ENCODE results near the gene HOXC6.

The HOXC6 gene

DNA sequence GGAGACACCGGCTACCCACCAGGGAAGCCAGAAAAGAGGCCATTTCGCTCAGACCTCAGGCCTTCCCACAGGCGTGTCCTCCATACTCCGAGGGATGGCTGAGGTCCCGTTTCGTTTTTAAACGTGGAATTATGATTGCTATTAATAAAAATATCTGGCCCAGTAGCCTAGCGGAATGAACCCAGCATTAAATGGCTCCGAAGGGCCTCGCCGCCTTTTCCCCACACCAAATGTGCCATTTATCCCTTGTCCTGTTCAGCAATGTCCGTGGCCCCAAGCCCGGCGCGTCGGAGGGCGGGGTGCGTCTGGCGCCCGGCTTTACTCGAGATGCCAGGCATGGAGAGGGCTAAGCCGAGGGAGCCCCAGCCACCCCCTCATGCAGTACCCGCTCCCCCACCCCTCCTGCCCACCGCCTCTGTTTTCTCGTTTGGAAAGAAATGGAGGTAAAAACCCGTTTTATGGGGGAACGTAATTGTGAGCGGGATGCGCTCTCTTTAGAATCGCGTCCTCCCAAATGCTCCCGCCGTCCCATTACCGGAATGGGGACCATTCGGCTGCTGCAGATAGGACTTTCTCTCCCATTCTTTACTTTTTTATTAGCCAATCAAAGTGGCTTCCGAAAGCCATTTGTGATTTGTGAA is 13.7 kb upstream of the HOXC6 start:
- no peaks in the 10 kb centered on the region for H3K36me3 Mint-ChIP-seq
- peak overlapping the region; percentile 13 for H3K4me3 Mint-ChIP-seq
- H3K27me3 Mint-ChIP-seq = peaks cover 40% of the 10 kb centered on the region
- H3K4me1 Mint-ChIP-seq (ENCODE audit: low read depth) = peaks cover 28% of the 10 kb centered on the region
- no peak overlapping the region for H3K27ac Mint-ChIP-seq
- H3K9me3 Mint-ChIP-seq (ENCODE audit: low read depth) = no peaks in the 10 kb centered on the region

DNA sequence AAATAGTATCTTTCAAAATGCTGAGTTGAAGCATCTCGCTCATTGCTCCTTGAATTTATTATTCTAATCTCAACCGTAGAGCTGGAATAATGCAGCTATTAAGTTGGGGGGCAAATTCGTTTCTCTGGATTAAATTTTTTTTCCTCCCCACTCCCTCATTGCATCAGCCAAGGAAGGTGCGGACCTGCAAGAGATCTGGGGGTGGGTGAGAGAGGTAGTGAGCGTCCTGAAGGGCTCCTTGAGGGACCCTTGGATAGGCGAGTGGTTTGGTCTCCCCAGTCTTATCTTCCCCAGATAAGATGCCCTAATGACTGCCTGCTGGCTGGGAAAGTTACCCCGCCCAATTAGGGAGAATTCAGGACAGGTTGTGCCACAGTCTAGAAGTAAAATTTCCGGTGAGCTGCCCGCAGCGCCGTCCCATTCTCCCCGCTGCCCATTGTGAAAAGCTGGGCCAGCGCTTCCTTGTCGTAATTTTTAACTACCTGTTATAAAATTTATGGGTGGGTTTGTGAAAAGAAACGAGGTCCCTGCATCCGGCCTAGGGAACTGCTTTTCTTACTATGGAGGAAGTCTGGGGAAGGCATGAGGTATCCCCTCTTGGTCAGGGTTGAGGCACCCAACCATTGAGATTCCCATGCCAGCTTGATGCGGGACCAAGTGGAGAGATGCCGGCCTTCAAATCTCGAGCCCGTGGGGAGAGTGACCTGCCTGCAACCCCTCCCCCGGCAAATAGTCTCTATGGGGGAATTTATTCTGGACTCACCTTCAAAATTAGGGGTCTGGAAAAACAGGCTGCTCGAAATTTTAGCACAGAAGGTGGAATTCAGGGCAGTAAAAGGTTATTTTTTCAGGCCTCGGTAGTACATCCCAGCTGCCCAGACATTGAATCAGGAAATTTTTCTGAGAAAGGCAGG is 13.0 kb upstream of the HOXC6 start:
- H3K4me3 Mint-ChIP-seq = peak overlapping the region; percentile 13
- no peaks in the 10 kb centered on the region for H3K36me3 Mint-ChIP-seq
- H3K4me1 Mint-ChIP-seq (ENCODE audit: low read depth) = peaks cover 27% of the 10 kb centered on the region
- peaks cover 36% of the 10 kb centered on the region for H3K27me3 Mint-ChIP-seq
- no peaks in the 10 kb centered on the region for H3K9me3 Mint-ChIP-seq (ENCODE audit: low read depth)
- peak overlapping the region; percentile 64 for H3K27ac Mint-ChIP-seq

DNA sequence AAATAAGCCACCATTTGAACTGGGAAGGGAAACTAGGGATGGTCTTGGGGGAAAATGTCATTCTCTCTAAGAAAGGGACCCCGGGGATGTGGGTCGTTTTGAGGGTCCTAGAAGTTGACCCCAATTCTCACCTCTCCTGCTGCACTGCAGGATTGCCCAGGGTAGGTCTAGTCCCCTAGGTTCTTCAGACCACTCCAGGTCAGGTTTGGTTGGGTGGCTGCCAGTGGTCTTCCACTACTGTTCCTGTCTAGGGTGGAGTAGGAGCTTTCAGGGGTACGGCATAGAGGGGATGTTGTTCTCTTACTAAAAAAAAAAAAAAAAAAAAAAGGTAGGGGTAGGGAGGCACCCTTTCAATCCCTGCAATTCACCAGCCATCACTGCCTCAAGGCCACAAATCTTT is 12.2 kb upstream of the HOXC6 start:
- Mint-ChIP-seq H3K27me3 (peaks cover 32% of the 10 kb centered on the region), H3K4me3 (no peak overlapping the region), H3K36me3 (no peaks in the 10 kb centered on the region), H3K9me3 (ENCODE audit: low read depth) (no peaks in the 10 kb centered on the region), H3K27ac (no peak overlapping the region), H3K4me1 (ENCODE audit: low read depth) (peaks cover 24% of the 10 kb centered on the region)

DNA sequence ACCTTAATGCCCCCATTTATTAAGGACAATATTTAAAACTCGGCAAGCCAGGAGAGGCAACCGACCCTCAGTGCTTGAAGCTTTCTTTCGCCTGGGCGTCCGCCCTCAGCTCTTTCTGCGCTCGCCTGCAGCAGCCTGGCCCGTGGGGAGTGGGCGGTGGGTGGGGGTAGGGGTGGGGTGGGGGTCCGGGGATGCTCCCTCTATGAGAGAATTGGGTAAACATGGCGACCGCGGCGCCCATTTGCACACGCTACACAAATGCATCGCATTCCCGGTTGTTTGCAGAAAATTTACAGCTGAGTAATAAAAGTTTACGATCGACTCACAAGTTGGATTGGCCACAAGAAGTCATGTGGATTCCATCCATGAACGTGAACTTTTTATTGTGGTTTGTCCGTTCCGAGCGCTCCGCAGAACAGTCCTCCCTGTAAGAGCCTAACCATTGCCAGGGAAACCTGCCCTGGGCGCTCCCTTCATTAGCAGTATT is 11.7 kb upstream of the HOXC6 start:
- Mint-ChIP-seq H3K4me3 (no peak overlapping the region), H3K27ac (no peak overlapping the region), H3K36me3 (no peaks in the 10 kb centered on the region), H3K4me1 (ENCODE audit: low read depth) (peaks cover 20% of the 10 kb centered on the region), H3K9me3 (ENCODE audit: low read depth) (no peaks in the 10 kb centered on the region), H3K27me3 (peaks cover 29% of the 10 kb centered on the region)

DNA sequence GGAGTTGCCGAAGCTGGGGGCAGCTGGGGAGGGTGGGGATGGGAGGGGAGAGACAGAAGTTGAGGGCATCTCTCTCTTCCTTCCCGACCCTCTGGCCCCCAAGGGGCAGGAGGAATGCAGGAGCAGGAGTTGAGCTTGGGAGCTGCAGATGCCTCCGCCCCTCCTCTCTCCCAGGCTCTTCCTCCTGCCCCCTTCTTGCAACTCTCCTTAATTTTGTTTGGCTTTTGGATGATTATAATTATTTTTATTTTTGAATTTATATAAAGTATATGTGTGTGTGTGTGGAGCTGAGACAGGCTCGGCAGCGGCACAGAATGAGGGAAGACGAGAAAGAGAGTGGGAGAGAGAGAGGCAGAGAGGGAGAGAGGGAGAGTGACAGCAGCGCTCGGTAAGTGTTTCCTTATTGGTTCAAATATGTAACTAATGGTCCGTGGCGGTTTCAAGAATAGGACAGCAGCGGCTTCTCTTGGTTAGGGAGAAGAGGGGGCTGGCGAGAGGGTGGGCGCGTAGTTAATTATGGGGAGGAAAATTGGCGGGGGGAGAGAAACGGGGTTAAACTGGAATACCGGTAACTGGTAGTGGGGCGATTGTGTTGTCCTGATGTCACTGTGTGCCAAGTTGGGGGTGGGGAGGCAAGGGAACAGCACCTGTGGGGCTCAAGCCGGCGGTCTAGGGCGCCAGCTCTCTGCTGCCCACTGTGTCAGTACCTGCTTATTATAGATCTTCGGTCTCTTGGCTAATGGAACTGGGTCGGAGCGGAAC is 11.0 kb upstream of the HOXC6 start:
- Mint-ChIP-seq H3K4me1 (ENCODE audit: low read depth) (peaks cover 18% of the 10 kb centered on the region), H3K27ac (no peak overlapping the region), H3K4me3 (peak overlapping the region; percentile 87), H3K9me3 (ENCODE audit: low read depth) (no peaks in the 10 kb centered on the region), H3K36me3 (no peaks in the 10 kb centered on the region), H3K27me3 (peaks cover 31% of the 10 kb centered on the region)

DNA sequence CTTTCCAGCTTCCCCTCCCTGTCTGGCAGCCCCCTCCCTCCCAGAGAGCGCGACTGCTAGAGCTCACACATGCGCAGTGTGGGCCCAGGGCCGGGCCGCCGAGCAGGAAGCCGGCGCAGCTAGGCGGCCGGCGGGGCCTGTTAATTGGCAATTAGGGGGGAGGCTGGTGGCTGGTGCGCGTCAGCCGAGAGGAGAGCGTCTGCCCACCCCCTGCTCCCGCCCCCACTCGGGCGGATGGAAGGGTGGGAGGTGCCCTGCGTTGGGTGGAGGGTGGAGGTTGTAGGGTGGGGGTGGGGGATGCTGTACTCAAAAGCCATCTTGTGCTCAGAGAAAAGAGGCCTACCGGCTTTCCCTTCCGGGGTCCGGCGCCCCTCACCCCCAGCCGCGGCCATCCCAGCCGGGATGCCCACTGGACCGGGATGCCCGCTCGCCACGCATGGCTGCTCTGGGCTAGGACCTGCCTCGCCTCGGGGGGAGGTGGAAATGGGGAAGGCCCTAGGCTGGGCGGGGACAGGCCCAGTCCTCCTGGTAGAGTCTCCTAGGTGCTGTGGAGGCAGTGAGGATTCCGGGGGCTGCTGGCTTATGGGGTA is 10.3 kb upstream of the HOXC6 start:
- H3K27me3 Mint-ChIP-seq = peaks cover 31% of the 10 kb centered on the region

DNA sequence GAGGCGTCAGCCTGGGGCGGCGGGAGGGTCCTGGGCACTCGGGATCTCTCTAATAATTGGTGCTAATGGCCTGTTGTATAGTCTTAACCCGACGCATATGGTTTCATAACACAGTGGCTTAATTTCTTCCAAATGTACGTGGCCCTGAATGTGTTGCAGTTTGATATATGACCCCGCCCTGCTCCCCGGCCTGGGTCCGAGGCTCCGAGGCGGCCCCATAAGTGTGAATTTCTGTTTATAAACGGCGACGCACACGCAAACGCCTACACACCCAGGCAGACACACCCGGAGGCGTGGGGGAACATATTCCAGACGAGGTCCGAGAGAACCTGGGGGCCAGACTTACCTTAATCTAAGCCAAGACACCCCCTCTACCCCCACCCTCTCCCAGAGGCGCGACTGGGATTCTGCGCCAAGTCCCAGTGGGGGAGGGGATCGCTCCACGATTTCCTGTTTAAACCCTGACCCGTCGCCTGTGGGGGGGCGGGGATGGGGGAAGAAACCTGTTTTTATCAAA is 9.7 kb upstream of the HOXC6 start:
- H3K4me3 Mint-ChIP-seq = peak overlapping the region; percentile 57
- H3K27me3 Mint-ChIP-seq = peaks cover 29% of the 10 kb centered on the region
- H3K9me3 Mint-ChIP-seq (ENCODE audit: low read depth) = no peaks in the 10 kb centered on the region
- H3K4me1 Mint-ChIP-seq (ENCODE audit: low read depth) = peaks cover 18% of the 10 kb centered on the region
- H3K36me3 Mint-ChIP-seq = no peaks in the 10 kb centered on the region
- no peak overlapping the region for H3K27ac Mint-ChIP-seq

More for the DNA sequence above, 10.3 kb upstream of the HOXC6 start:
- Mint-ChIP-seq H3K36me3 (no peaks in the 10 kb centered on the region), H3K4me3 (peak overlapping the region; percentile 87), H3K4me1 (ENCODE audit: low read depth) (peaks cover 18% of the 10 kb centered on the region), H3K27ac (peak overlapping the region; percentile 34), H3K9me3 (ENCODE audit: low read depth) (no peaks in the 10 kb centered on the region)

DNA sequence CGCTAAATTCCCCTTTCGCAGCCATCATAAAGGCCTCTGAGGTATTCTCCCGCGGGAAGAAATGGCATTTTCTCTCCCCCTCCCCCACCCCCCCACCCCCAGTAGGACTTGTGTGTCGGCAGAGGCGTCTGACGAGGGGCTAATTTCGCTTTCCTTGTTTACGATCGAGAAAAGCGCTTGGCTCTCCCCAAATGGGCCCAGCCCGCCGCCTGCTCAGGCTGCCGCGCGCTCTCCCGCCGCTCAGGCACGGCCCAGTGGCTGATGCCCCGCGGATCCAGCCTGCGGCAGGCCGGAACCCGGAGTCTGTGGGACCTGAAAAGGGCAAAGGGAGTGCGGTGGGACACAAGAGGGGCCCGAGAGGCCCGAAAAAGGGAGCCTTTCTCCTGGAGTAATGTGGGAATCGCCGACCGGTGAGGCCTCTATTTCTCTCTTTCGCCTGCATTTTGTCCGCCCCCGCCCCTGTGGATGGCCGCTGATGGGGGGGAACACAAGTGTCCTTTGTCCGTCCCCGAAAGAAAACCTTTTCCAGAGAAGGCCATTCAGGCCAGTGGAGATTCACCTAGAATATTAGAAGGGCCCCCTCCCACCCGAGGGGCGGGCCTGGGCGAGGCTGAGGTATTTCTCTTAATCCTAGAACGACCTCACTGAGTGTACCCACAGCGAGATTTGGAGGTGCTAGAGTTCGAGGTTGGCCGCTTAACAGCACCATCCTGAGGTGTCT is 9.0 kb upstream of the HOXC6 start:
- H3K9me3 Mint-ChIP-seq (ENCODE audit: low read depth) = no peaks in the 10 kb centered on the region
- H3K27ac Mint-ChIP-seq = no peak overlapping the region
- H3K4me3 Mint-ChIP-seq = peak overlapping the region; percentile 13
- peaks cover 18% of the 10 kb centered on the region for H3K4me1 Mint-ChIP-seq (ENCODE audit: low read depth)
- peaks cover 28% of the 10 kb centered on the region for H3K27me3 Mint-ChIP-seq
- no peaks in the 10 kb centered on the region for H3K36me3 Mint-ChIP-seq

DNA sequence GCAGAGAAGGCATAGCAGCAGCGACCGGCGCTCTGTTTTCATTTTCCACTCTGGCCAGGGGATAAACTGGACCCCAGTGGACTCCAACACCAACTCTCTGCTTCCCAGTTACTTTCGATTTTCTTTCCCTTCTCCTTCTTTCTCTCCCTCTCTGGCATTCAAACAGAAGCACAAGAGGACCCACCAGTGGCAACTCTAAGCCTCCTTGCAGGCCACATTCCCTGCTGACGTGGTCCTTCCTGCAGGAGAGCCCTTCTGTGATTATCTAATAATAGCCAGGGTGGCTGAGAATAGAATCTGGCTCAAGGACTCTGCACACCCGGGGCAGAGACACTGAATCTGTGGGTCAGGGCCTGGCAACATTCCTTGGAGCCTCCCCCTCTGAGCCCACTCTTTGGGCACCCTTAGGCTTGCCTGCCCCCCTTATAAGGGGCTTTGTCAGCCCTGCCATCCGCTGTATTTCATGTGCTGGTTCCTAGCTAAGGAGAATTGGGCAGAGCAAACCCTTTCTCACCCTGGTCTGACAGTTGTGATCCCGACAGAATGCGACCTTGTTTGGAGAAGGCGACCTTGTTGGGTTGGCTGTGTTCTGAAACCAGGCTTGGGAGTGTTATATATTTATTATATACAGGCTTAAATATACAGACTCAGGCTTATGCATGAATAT is 8.2 kb upstream of the HOXC6 start:
- no peaks in the 10 kb centered on the region for H3K9me3 Mint-ChIP-seq (ENCODE audit: low read depth)
- no peaks in the 10 kb centered on the region for H3K36me3 Mint-ChIP-seq
- H3K27ac Mint-ChIP-seq = no peak overlapping the region
- peaks cover 23% of the 10 kb centered on the region for H3K27me3 Mint-ChIP-seq
- H3K4me1 Mint-ChIP-seq (ENCODE audit: low read depth) = peaks cover 14% of the 10 kb centered on the region
- no peak overlapping the region for H3K4me3 Mint-ChIP-seq

DNA sequence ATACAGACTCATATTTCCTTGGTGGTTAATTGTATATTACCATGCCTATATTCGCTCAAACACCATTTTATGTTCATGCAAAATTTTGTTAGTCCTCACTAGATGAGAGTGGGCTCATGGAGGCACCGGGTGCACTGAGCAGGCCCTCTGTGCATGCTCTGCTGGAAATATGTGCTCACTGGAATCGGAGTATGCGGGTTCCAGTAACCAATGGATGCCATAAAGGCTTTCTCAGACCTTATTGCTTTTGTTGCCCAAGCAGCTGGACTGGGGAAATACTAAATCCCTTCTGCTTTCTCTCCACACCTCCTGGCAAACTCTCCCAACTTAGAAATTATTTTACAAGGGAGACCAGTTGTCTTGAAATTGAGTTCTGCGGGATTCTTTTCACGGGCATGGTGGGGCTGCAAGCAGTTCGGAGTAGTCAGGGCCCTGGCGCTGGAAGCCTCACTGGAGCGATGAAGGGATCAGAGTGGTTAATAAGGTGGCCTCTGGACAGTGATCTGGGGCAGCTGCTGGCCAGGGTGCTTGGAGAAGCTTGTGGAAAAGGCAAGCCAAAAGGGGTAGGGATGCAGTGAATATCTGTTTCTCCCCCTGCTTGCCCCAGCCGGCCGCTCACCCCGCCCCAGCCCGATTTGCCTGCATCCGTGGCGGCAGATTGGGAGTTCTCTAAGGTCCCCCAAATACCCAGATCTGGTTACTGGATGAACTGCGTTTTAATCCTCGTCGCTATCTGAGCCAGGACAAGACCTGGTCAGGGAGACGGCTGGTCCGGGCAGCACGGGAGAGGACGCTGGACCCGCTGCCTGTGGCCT is 7.4 kb upstream of the HOXC6 start:
- no peak overlapping the region for H3K4me3 Mint-ChIP-seq
- no peak overlapping the region for H3K27ac Mint-ChIP-seq
- peaks cover 22% of the 10 kb centered on the region for H3K27me3 Mint-ChIP-seq
- peaks cover 12% of the 10 kb centered on the region for H3K4me1 Mint-ChIP-seq (ENCODE audit: low read depth)
- H3K36me3 Mint-ChIP-seq = no peaks in the 10 kb centered on the region
- no peaks in the 10 kb centered on the region for H3K9me3 Mint-ChIP-seq (ENCODE audit: low read depth)

DNA sequence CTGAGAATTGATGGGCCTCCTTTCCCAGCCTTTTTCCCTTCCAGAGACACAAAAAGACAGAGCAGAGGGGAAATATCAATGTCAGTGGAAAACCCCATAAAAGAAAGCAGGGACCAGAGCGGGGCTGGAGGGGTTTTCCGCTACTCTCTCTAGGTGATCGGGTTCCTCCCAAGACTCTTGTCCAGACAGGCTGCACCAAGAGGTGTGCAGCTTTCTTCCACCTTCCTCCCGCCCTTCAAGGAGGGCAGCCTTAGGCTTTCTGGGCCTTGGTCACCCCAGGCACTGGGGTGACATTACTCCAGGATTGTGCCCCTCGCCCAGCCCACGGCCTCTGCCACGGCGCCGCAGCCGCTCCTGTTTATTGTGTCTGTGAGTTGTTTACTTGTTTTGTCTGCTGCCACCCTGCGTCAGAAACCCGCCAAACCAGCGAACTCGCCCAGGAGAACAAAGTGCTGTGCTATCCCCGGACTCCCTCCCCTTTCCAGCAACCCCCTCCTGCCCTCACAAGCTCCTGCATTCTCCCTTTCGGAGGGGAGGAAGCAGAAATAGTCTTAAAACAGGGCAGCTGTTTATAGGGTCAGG is 6.7 kb upstream of the HOXC6 start:
- H3K27ac Mint-ChIP-seq = no peak overlapping the region
- no peak overlapping the region for H3K4me3 Mint-ChIP-seq
- no peaks in the 10 kb centered on the region for H3K36me3 Mint-ChIP-seq
- peaks cover 24% of the 10 kb centered on the region for H3K27me3 Mint-ChIP-seq
- peaks cover 14% of the 10 kb centered on the region for H3K4me1 Mint-ChIP-seq (ENCODE audit: low read depth)
- H3K9me3 Mint-ChIP-seq (ENCODE audit: low read depth) = no peaks in the 10 kb centered on the region

DNA sequence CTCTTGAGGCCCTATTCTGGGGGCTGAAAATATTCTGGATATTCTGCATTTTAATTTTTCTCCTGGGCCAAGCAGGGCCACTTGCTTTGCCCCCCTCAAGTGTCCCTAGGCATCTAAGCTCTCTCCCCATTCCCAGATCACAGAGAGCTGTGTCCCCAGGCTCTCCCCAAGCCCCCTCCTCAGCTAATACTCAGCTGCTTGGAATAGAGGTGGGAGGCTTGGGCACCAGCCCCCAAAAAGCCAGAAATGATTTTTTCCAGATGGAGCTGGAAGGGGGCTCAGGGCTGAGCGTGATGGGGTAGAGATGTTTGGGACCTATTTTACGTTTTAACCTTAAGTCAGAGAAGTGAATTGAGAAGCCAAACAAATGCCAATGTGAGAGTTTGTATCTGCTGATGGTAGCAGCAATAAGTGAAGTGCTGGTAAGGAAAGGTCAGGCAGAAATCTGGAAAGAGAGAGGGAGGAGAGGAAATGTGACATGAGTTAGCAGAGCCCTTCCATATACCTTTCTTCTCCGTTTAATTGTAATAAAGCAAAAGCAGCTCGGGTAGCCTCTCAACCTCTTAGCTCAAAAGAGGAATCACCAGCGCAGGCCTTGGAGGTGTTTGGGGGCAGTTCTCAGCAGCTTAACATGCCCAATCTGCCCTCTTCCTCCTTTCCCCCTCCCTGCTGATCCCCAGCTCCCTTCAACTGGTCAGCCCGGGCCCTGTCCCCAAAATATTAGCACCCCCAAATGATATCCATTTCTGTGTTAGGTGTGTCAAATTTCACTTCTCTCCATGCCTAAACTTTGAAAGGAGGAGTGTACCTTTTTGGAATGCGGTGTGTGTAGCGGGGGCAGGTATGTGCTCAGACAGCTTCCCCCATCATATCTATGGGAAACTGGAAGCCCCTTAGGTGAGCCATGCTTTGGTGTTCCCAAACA is 5.0 kb upstream of the HOXC6 start:
- Mint-ChIP-seq H3K27me3 (peaks cover 33% of the 10 kb centered on the region), H3K4me3 (no peak overlapping the region), H3K27ac (no peak overlapping the region), H3K9me3 (ENCODE audit: low read depth) (no peaks in the 10 kb centered on the region), H3K36me3 (no peaks in the 10 kb centered on the region), H3K4me1 (ENCODE audit: low read depth) (peaks cover 12% of the 10 kb centered on the region)

All from activated naive CD8-positive, alpha-beta T cell (primary cell).